ENCODE measurements around the gene ANO4. TPM values are rescaled to one million over a fixed set of nuclear protein-coding genes. Genes with fewer than 3 reads are reported as not detected.
A peak's percentile ranks its signal among the peaks of the same experiment; 100 is the strongest.
"Not testable (repeated sequence)": the region's sequence is repeated elsewhere in the genome, so short reads cannot be mapped to it uniquely, and the experiment has no call there.

The ANO4 gene
- total and polyA plus RNA-seq, 4 donors: 0.10 to 1.9 (median 0.86) TPM

DNA sequence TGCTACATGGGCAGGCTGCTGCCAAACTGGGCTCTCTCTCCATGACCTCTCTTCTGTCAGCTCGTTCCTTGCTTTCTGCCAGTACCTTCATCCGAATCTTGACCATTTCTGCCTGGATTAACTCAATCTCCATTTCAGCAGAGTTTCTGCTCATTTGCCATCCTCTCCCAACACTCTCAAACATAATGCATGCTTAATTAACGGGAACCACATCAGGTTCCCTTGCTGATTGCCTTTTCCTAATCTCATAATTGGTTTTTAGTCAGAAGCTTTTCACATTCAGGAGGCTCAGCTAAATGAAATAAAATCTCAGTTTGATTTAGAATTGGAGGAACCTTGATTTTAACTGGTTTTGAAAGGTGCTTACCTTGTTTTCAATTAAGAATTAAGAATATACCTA is 288.1 kb downstream of the ANO4 start:
- Histone ChIP-seq H3K9ac (ENCODE audit: insufficient read depth in 1 of 2, low read length in 2 of 2) (no peak overlapping the region), H3K27ac (ENCODE audit: low read depth in 1 of 2, low read length in 1 of 2) (no peak overlapping the region), H3K4me3 (no peak overlapping the region), H3K9me3 (ENCODE audit: control insufficient read depth in 4 of 4, insufficient read depth in 3 of 4, low read length in 3 of 4) (no peaks in the 10 kb centered on the region), H3K4me1 (ENCODE audit: control insufficient read depth in 5 of 5, insufficient read depth in 5 of 5, low read length in 5 of 5) (peaks cover 0 to 3% (median 0%) of the 10 kb centered on the region in 5 donors), H3K36me3 (ENCODE audit: control insufficient read depth in 4 of 4, insufficient read depth in 4 of 4, low read length in 4 of 4) (no peaks in the 10 kb centered on the region), H3K27me3 (ENCODE audit: control insufficient read depth in 3 of 3, insufficient read depth in 3 of 3, low read length in 2 of 3) (no peaks in the 10 kb centered on the region)
- WGBS, 2 donors: 61 to 76% methylated on average over 3 of the region's 3 CpGs
- ATAC-seq (ENCODE audit: insufficient read depth, low FRiP score) (no peak), DNase-seq (no peak)
- TF ChIP-seq, protein P1, sequence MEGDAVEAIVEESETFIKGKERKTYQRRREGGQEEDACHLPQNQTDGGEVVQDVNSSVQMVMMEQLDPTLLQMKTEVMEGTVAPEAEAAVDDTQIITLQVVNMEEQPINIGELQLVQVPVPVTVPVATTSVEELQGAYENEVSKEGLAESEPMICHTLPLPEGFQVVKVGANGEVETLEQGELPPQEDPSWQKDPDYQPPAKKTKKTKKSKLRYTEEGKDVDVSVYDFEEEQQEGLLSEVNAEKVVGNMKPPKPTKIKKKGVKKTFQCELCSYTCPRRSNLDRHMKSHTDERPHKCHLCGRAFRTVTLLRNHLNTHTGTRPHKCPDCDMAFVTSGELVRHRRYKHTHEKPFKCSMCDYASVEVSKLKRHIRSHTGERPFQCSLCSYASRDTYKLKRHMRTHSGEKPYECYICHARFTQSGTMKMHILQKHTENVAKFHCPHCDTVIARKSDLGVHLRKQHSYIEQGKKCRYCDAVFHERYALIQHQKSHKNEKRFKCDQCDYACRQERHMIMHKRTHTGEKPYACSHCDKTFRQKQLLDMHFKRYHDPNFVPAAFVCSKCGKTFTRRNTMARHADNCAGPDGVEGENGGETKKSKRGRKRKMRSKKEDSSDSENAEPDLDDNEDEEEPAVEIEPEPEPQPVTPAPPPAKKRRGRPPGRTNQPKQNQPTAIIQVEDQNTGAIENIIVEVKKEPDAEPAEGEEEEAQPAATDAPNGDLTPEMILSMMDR (IDR thresholded peaks at IDR 0.05; ENCODE audit: control extremely low read depth, extremely low read depth): no peak

- Histone ChIP-seq H3K27me3 (ENCODE audit: control insufficient read depth in 3 of 3, insufficient read depth in 3 of 3, low read length in 2 of 3) (no peaks in the 10 kb centered on the region), H3K4me1 (ENCODE audit: control insufficient read depth in 5 of 5, insufficient read depth in 5 of 5, low read length in 5 of 5) (no peaks in the 10 kb centered on the region), H3K36me3 (ENCODE audit: control insufficient read depth in 4 of 4, insufficient read depth in 4 of 4, low read length in 4 of 4) (no peaks in the 10 kb centered on the region), H3K9ac (ENCODE audit: insufficient read depth in 1 of 2, low read length in 2 of 2) (no peak overlapping the region), H3K27ac (ENCODE audit: low read depth in 1 of 2, low read length in 1 of 2) (no peak overlapping the region), H3K4me3 (no peak overlapping the region), H3K9me3 (ENCODE audit: control insufficient read depth in 4 of 4, insufficient read depth in 3 of 4, low read length in 3 of 4) (peaks cover 0 to 4% (median 0%) of the 10 kb centered on the region in 4 donors)
- TF ChIP-seq, protein P1 (IDR thresholded peaks at IDR 0.05; ENCODE audit: control extremely low read depth, extremely low read depth): no peak
- ATAC-seq (ENCODE audit: insufficient read depth, low FRiP score) (no peak), DNase-seq (peak in 2 of 3 donors; percentile 12 to 15)
- 26% methylated on average over 11 of the region's 11 CpGs for WGBS, 2 donors
Observed at GRCh38 chr12:101086490-101087135, 292.0 kb downstream of the ANO4 start.

DNA sequence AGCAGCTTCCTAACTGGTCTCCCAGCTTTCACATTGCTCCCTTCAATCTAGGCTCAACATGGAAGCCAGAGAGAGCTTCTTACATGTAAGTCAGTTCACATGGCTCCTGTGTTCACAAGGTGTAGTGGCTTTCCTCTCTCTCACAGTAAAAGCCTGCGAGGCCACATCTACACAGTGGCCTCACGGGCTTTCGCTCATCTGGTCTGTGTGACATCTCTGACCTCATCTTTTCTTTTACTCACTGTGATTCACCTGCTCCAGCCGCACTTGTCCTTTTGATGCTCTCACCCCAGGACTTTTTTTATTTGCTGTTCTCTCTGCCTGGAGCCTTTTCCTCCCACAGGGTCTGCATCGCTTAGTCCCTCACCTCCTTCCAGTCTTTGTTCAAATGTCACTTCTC is 293.3 kb downstream of the ANO4 start:
- peaks cover 0 to 4% (median 0%) of the 10 kb centered on the region in 4 donors for H3K9me3 ChIP-seq (ENCODE audit: control insufficient read depth in 4 of 4, insufficient read depth in 3 of 4, low read length in 3 of 4)
- no peak overlapping the region for H3K27ac ChIP-seq (ENCODE audit: low read depth in 1 of 2, low read length in 1 of 2)
- 86 to 92% methylated on average over 5 of the region's 5 CpGs for WGBS, 2 donors
- H3K9ac ChIP-seq (ENCODE audit: insufficient read depth in 1 of 2, low read length in 2 of 2): no peak overlapping the region
- no peaks in the 10 kb centered on the region for H3K4me1 ChIP-seq (ENCODE audit: control insufficient read depth in 5 of 5, insufficient read depth in 5 of 5, low read length in 5 of 5)
- no peaks in the 10 kb centered on the region for H3K27me3 ChIP-seq (ENCODE audit: control insufficient read depth in 3 of 3, insufficient read depth in 3 of 3, low read length in 2 of 3)
- ATAC-seq (ENCODE audit: insufficient read depth, low FRiP score) (no peak), DNase-seq (no peak)
- TF ChIP-seq, protein P1 (IDR thresholded peaks at IDR 0.05; ENCODE audit: control extremely low read depth, extremely low read depth): no peak
- no peaks in the 10 kb centered on the region for H3K36me3 ChIP-seq (ENCODE audit: control insufficient read depth in 4 of 4, insufficient read depth in 4 of 4, low read length in 4 of 4)
- H3K4me3 ChIP-seq: no peak overlapping the region

DNA sequence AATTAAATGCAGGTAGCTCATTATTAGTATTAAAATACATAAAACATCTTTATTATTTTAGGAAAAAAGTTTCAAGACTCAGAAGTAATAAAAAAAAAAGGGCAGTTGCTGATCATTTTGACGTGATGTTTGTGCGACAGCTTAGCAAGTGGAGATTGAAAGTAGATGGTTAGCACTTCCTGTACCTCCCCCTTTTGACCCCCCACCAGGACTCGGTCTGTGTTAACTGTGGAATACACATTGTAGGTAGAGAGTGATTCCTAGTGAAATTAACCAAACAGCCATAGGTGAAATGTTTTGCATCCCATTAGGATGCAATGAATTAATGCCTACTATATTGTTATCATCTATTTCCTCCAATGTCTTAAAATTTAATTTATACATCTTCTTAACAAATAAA is 294.7 kb downstream of the ANO4 start:
- DNase-seq (no peak), ATAC-seq (ENCODE audit: insufficient read depth, low FRiP score) (no peak)
- H3K27ac ChIP-seq (ENCODE audit: low read depth in 1 of 2, low read length in 1 of 2): no peak overlapping the region
- no peaks in the 10 kb centered on the region for H3K4me1 ChIP-seq (ENCODE audit: control insufficient read depth in 5 of 5, insufficient read depth in 5 of 5, low read length in 5 of 5)
- peaks cover 0 to 4% (median under 1%) of the 10 kb centered on the region in 4 donors for H3K9me3 ChIP-seq (ENCODE audit: control insufficient read depth in 4 of 4, insufficient read depth in 3 of 4, low read length in 3 of 4)
- H3K27me3 ChIP-seq (ENCODE audit: control insufficient read depth in 3 of 3, insufficient read depth in 3 of 3, low read length in 2 of 3): no peaks in the 10 kb centered on the region
- TF ChIP-seq, protein P1 (IDR thresholded peaks at IDR 0.05; ENCODE audit: control extremely low read depth, extremely low read depth): no peak
- H3K36me3 ChIP-seq (ENCODE audit: control insufficient read depth in 4 of 4, insufficient read depth in 4 of 4, low read length in 4 of 4): no peaks in the 10 kb centered on the region
- no peak overlapping the region for H3K4me3 ChIP-seq
- 77 to 80% methylated on average over 3 of the region's 3 CpGs for WGBS, 2 donors
- no peak overlapping the region for H3K9ac ChIP-seq (ENCODE audit: insufficient read depth in 1 of 2, low read length in 2 of 2)

GRCh38 chr12:101090222-101090621 is 295.6 kb downstream of the ANO4 start:
- not testable (repeated sequence) for H3K27me3 ChIP-seq (ENCODE audit: control insufficient read depth in 3 of 3, insufficient read depth in 3 of 3, low read length in 2 of 3); H3K4me3 ChIP-seq; H3K9me3 ChIP-seq (ENCODE audit: control insufficient read depth in 4 of 4, insufficient read depth in 3 of 4, low read length in 3 of 4); H3K9ac ChIP-seq (ENCODE audit: insufficient read depth in 1 of 2, low read length in 2 of 2); ATAC-seq (ENCODE audit: insufficient read depth, low FRiP score); H3K4me1 ChIP-seq (ENCODE audit: control insufficient read depth in 5 of 5, insufficient read depth in 5 of 5, low read length in 5 of 5); H3K27ac ChIP-seq (ENCODE audit: low read depth in 1 of 2, low read length in 1 of 2); H3K36me3 ChIP-seq (ENCODE audit: control insufficient read depth in 4 of 4, insufficient read depth in 4 of 4, low read length in 4 of 4); DNase-seq
- WGBS, 2 donors: 93 to 95% methylated on average over 2 to 4 of the region's 4 CpGs

Measured in lung (tissue), 12 donors.